ENCODE measurements around the gene PLCB1. TPM values are rescaled to one million over a fixed set of nuclear protein-coding genes. Genes with fewer than 3 reads are reported as not detected.

The PLCB1 gene
- total RNA-seq, 1 experiment from 2014 or later = 16.0 TPM

GRCh38 chr20:8509809-8510208 is 377.7 kb downstream of the PLCB1 start:
- Histone ChIP-seq H3K36me3 (no peaks in the 10 kb centered on the region), H3K27me3 (no peaks in the 10 kb centered on the region), H3K9me3 (no peaks in the 10 kb centered on the region), H3K4me3 (no peak overlapping the region)
- DNase-seq = no peak

- no peaks in the 10 kb centered on the region for H3K36me3 ChIP-seq
- no peak for DNase-seq
- H3K4me3 ChIP-seq = no peak overlapping the region
- no peaks in the 10 kb centered on the region for H3K27me3 ChIP-seq
- no peaks in the 10 kb centered on the region for H3K9me3 ChIP-seq
Measured at GRCh38 chr20:8510808-8511207, 378.7 kb downstream of the PLCB1 start.

DNA sequence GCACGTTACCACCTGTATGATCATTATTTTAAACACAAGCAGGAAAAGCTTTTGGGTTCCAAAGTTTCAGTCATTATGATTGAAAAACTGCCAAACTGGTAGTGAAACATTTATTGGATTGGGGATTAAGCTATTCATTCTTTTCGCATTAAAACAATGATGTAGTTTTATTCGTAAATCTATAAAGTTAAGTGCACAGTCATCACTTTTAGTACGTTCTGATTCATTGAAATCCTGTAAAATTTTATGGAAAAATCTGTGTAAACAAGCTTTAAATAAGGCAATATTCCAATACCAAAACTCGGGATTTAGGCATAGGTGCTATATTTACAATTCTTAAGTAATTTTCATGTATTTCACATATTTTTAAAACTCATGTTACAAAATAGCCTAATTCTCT is 379.9 kb downstream of the PLCB1 start:
- DNase-seq = no peak
- Histone ChIP-seq H3K9me3 (no peaks in the 10 kb centered on the region), H3K27me3 (no peaks in the 10 kb centered on the region), H3K4me3 (no peak overlapping the region), H3K36me3 (no peaks in the 10 kb centered on the region)

DNA sequence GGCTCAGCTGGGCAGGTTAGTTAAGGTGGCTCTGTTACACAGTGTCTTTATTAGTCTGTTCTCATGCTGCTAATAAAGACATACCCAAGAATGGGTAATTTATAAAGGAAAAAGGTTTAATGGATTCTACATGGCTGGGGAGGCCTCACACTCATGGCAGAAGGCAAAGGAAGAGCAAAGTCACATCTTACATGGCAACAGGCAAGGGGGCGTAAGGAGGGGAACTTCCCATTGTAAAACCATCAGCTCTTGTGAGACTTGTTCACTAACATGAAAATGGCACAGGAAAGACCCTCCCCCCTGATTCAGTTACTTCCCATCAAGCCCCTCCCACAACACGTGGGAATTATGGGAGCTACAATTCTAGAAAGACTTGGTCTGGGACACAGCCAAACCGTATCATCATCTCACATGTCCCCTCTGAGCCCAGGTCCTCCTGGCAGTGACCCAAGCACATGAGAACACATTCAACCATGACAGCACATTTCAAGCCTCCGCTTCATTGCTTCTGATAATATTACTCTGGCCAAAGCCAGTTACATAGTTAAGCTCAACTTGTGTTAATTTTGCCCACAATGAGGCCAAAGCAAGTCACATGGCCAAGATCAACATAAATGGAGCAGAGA is 383.9 kb downstream of the PLCB1 start:
- no peaks in the 10 kb centered on the region for H3K27me3 ChIP-seq
- H3K9me3 ChIP-seq = no peaks in the 10 kb centered on the region
- DNase-seq = no peak
- no peak overlapping the region for H3K4me3 ChIP-seq
- no peaks in the 10 kb centered on the region for H3K36me3 ChIP-seq

- Histone ChIP-seq H3K9me3 (no peaks in the 10 kb centered on the region), H3K4me3 (no peak overlapping the region), H3K27me3 (no peaks in the 10 kb centered on the region), H3K36me3 (no peaks in the 10 kb centered on the region)
- DNase-seq = no peak
Measured at GRCh38 chr20:8518878-8519277, 386.8 kb downstream of the PLCB1 start.

GRCh38 chr20:8519887-8520286 is 387.8 kb downstream of the PLCB1 start:
- H3K9me3 ChIP-seq = no peaks in the 10 kb centered on the region
- DNase-seq = no peak
- H3K4me3 ChIP-seq = no peak overlapping the region
- H3K36me3 ChIP-seq = no peaks in the 10 kb centered on the region
- no peaks in the 10 kb centered on the region for H3K27me3 ChIP-seq

GRCh38 chr20:8522168-8522567 is 390.1 kb downstream of the PLCB1 start:
- no peak for DNase-seq
- no peaks in the 10 kb centered on the region for H3K9me3 ChIP-seq

DNA sequence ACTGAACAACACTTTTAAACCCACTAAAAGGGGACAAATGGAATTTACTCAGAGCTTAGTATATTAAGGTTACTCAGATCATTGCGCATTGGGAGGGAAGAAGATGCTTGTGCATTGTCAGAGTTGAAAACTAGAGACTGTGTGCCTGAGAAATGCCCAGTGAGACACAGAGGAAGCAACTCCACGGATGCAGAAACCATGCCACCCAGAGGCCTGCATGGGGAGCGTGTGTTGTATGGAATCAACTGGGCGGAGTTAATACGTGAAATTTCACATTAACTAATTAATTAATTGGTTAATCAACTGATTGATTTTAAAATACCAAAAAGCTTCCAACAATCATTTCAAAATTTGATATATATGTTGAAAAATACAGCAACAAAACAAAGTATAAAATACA is 391.6 kb downstream of the PLCB1 start:
- no peak for DNase-seq
- Histone ChIP-seq H3K27me3 (no peaks in the 10 kb centered on the region), H3K9me3 (0 out of 2 replicates have a peak, but pooled peaks cover 3% of the 10 kb centered on the region), H3K4me3 (no peak overlapping the region), H3K36me3 (no peaks in the 10 kb centered on the region)

More at GRCh38 chr20:8522168-8522567, 390.1 kb downstream of the PLCB1 start:
- Histone ChIP-seq H3K27me3 (no peaks in the 10 kb centered on the region), H3K36me3 (no peaks in the 10 kb centered on the region), H3K4me3 (no peak overlapping the region)

DNA sequence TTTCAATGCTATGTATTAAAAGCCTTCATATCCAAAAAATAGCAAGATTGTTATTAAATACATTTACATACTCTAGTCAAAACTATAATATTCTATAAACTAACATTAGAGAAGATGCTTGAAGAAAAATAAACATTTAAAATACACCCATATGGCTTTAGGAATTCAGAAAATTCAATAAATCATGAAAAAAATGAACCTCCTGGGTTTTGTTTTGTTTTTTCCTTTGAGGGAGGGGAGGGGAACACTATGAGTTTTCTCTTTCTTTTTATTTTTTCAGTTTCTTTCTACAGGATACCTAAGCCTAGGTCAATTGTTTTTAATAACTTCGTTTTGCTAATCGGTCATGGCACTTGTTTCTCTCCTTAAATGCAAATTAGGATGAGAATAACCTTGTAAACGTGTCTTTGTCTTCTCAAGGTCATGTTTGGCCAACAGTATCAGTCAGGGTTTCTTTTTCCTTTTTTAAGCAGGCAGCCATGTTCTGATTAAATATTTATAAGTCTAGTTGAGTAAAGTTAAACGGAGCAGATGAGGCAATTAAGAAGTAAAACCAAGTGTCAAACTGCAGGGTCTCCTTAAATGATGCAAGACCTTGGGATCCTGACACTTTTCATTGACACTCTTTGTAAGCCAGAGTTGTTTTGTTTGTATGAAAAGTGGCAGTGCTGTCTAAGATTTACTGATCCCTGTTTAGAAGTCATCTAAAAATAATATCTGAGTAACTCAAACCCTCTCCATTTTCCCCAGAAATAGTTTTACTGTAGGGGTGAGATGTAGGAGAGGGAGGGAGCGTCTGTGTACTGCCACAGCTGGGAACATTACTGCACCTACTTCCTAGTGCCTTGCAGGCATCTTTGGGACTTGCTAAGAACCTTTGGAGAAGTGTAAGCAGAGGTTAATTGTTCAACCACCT is 392.3 kb downstream of the PLCB1 start:
- H3K27me3 ChIP-seq = no peaks in the 10 kb centered on the region
- 0 out of 2 replicates have a peak, but pooled peaks cover 3% of the 10 kb centered on the region for H3K9me3 ChIP-seq
- no peaks in the 10 kb centered on the region for H3K36me3 ChIP-seq
- no peak overlapping the region for H3K4me3 ChIP-seq
- DNase-seq = no peak

GRCh38 chr20:8525017-8525343 is 392.9 kb downstream of the PLCB1 start:
- Histone ChIP-seq H3K4me3 (no peak overlapping the region), H3K9me3 (0 out of 2 replicates have a peak, but pooled peaks cover 3% of the 10 kb centered on the region), H3K36me3 (no peaks in the 10 kb centered on the region), H3K27me3 (no peaks in the 10 kb centered on the region)
- DNase-seq = no peak

DNA sequence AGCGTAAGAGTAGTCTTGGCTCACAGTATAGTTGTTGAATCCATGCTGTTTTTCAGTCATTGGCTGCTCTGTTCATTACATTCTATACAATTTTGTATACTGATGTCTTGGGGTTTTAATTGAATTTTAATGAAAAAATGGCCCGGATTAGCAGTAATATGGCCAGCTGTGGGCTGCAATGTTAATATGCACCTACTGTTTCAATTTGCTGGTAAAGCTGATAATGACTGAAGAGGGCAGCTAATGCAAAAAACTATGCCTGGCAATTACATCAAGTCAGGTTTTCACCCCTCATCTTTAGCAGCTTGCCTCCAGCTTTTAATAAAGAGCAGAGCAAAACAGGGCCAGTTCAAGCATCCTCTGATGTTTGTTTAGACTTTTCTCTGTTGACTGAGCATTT is 394.5 kb downstream of the PLCB1 start:
- H3K27me3 ChIP-seq = no peaks in the 10 kb centered on the region
- no peaks in the 10 kb centered on the region for H3K36me3 ChIP-seq
- no peak for DNase-seq
- H3K9me3 ChIP-seq = 0 out of 2 replicates have a peak, but pooled peaks cover 3% of the 10 kb centered on the region
- no peak overlapping the region for H3K4me3 ChIP-seq

GRCh38 chr20:8527998-8528723 is 396.1 kb downstream of the PLCB1 start:
- DNase-seq = peak; percentile 21
- Histone ChIP-seq H3K36me3 (no peaks in the 10 kb centered on the region), H3K9me3 (0 out of 2 replicates have a peak, but pooled peaks cover 3% of the 10 kb centered on the region), H3K4me3 (no peak overlapping the region), H3K27me3 (no peaks in the 10 kb centered on the region)

GRCh38 chr20:8530022-8530421 is 398.0 kb downstream of the PLCB1 start:
- DNase-seq = no peak

DNA sequence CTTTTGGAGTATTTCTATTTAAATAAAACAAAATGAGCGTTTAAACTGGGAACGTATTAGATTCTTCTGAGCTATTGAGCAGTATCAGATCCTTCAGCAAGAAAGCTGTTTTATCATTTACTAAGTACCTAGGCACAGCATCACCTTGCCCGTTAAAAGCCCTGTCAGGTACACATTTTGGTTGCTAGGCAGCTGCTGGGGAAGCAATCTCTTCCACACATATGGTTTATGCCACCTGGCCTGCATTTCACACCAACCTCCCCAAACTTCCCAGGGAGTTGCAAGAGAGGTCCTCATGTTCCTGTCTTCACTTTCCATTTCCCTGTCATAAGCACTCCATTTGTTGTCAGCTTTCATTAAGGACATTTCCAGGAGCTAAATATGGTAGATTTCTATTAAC is 400.1 kb downstream of the PLCB1 start:
- Histone ChIP-seq H3K9me3 (0 out of 2 replicates have a peak, but pooled peaks cover 3% of the 10 kb centered on the region), H3K27me3 (no peaks in the 10 kb centered on the region)
- no peak for DNase-seq

More at GRCh38 chr20:8530022-8530421, 398.0 kb downstream of the PLCB1 start:
- no peak overlapping the region for H3K4me3 ChIP-seq
- H3K36me3 ChIP-seq = no peaks in the 10 kb centered on the region
- H3K9me3 ChIP-seq = 0 out of 2 replicates have a peak, but pooled peaks cover 3% of the 10 kb centered on the region
- H3K27me3 ChIP-seq = no peaks in the 10 kb centered on the region

GRCh38 chr20:8534368-8535160 is 402.5 kb downstream of the PLCB1 start:
- no peaks in the 10 kb centered on the region for H3K9me3 ChIP-seq
- no peak overlapping the region for H3K4me3 ChIP-seq
- H3K27me3 ChIP-seq = no peaks in the 10 kb centered on the region
- H3K36me3 ChIP-seq = no peaks in the 10 kb centered on the region
- no peak for DNase-seq

More for the DNA sequence above, 400.1 kb downstream of the PLCB1 start:
- H3K36me3 ChIP-seq = no peaks in the 10 kb centered on the region
- H3K4me3 ChIP-seq = no peak overlapping the region

Data from MG63 (cell line).